CD4-positive, alpha-beta T cell treated with Interleukin-2 at 100 ng/mL for 4 hours (primary cell): ENCODE results near the gene DUSP2.

Experiments
- DNase-seq: peaks from one replicate; pipeline ENCODE4 v3.0.0-alpha.2; 2020; ENCODE audit warnings: low spot score

Gene DUSP2

GRCh38 chr2:96113951-96114350 lies 31.3 kb downstream of the DUSP2 start:
- DNase-seq = no peak

DNA sequence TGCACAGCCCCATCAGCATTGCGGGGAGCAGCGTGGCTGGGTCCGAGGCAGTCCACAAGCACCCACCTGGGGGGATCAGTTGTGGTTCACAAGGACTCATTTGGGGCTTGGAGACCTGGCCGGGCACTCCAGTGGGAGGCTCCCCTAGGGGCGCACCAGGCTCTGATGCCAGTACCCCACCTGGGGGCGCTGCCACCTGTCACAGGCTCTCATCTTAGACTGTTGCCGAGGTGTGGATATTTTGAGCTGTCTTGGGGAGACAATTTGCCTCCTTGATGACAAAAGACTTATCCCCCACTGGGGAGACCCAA lies 31.9 kb downstream of the DUSP2 start:
- no peak for DNase-seq

GRCh38 chr2:96112501-96113366 lies 32.5 kb downstream of the DUSP2 start:
- no peak for DNase-seq

DNA sequence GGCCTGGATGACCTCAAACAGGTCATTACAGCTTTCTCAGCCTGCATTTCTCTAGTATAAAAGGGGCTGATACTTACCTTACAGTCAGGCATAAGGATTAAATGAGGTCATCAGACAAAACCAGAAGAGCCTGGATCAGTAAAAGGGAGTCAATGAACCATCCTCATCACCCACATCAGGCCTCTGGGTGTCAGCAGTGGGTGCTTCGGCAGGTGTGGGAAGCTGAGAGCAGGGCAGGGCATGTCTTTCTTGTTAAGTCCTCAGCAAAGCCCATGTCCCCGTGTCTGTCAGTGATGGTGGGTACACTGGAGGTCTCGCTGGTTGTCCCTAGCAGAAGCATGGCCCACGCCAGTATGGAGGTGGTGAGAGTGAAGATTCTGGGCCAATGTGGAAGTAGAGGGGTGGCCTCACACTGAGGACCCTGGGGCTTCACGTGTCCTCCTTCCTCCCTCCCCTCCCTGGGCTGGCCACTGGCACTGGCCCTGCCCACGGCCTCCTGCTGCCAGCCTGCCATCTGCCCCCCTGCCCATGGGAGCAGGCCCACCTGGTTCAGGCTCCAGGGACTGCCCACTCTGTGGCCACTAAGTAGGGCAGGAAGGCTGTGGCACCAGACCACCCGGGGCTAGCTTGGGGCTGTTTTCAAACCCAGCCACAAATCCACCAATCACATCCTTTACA lies 33.3 kb downstream of the DUSP2 start:
- DNase-seq = no peak

GRCh38 chr2:96111257-96111640 lies 34.0 kb downstream of the DUSP2 start:
- no peak for DNase-seq

DNA sequence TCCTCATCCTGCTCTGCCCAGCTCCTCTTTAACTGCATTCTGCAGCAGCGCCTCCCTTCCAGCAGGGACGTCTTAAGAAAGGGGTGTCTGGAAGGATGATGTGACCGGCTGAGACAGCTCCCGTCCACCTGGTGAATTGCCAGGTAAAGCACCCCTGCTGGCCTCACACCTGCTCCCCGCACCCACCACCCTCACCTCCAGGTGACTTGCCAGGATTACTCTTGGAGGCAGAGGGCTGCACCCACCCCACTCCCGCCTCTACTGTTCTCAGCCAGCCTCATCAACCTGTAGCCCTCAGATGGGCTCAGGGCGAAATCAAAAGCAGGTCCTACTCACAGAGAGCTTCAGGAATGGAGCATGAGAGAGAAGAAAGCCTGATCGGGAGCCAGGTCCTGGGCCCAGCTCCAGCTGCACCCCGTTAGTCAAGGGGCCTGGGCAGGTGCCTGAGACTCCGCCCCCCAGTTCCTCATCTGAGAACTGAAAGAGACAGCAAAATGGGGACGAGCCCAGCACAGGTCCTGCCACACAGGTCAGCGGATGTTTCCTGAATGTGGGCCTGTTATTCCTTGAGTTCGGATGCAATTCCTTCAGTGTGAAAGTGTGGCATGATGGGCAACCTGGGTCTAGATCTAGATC lies 34.5 kb downstream of the DUSP2 start:
- DNase-seq = no peak

DNA sequence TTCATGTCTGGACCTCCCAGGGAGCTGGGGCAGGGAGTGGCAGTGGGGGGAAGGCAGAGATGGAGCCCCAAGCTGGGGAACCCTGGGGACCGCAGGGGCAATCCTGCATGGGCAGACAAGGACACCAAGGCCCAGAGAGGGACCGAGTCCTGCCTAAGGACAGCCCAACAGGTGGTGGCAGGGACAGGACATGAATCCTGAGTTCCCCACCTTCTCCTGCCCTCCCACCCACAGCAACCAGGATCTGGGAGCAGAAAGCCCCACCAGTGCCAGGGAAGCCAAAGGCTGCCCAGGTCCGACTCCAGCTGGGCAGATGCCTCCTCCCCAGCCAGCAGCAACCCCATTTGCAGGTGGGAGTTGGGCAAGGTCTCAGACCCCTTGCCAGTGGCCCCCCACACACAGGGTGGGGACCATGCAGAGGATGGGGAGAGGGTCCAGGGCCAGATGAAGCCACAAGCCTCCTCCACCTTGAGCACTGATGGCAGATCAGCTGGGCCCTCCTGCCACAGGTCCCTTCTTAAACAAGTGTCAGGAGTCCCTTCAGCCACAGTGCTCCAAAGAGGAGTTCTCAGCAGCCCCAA lies 35.2 kb downstream of the DUSP2 start:
- DNase-seq = no peak

DNA sequence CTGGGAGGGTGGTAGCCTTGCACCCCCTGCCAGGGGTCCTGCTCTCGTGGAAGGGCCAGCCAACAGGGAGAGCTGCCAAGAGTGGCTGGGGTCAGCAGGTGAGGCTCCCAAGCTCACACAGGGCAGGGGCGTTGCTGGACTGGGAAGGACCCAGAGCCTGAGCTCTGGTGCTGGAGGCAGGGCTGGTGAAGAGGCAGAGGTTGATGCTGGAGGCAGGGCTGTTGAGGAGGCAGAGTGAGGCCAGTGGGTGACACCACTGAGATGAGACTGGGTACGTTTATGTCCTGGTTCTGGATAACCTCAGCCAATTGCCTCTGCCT lies 35.9 kb downstream of the DUSP2 start:
- no peak for DNase-seq

GRCh38 chr2:96108541-96109360 lies 36.5 kb downstream of the DUSP2 start:
- no peak for DNase-seq

DNA sequence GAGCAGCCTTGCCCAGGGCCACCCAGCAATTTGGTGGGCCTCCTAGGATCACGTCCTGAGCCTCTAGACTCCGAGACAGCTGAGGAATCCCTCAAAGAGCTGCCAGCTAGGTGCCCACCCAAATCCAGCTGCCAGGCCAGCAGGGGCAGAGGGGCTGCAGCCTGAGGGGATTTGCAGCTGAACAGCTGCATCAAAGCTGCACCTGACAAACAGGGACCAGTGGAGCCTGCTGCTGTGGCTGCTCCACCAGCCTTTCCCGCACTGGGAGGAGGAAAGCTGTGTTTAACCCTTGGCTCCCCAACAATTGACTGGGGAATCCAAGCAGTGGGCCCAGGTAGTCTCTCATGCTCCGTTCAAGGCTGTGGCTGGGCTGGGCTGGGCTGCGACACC lies 37.1 kb downstream of the DUSP2 start:
- no peak for DNase-seq

- no peak for DNase-seq
Observed at GRCh38 chr2:96107708-96108065, 37.6 kb downstream of the DUSP2 start.

- DNase-seq = no peak
Observed at GRCh38 chr2:96106991-96107707, 38.1 kb downstream of the DUSP2 start.

DNA sequence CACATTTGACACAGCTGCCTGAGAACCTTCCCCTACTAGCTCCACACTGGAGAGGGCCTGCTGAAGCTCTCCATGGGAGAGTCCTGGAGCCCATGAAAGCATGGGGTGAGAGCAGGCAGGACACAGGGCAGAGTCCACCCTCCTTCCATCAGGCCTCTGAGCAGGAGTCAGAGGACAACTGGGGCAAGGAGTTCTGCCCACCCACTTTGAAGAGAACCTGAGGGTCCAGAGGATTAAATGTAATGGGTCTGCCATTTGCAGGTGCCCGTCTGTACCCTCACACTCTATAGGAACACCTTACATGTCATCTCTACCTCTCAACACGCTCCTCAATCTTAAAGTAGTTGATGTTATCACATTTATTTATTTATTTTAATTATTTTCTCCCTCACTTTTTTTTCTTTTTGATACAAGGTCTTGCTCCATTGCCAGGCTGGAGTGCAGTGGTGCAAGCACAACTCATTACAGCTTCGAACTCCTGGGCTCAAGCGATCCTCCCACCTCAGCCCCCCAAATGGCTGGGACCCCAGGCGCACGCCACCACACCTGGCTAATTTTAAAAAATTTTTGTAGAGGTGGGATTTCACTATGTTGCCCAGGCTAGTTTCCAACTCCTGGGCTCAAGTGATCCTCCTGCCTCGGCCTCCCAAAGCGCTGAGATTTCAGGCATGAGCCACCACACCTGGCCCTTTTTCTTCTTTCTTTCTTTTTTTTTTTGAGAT lies 39.1 kb downstream of the DUSP2 start:
- DNase-seq = no peak

- DNase-seq = no peak
Observed at GRCh38 chr2:96105152-96105915, 39.9 kb downstream of the DUSP2 start.

GRCh38 chr2:96104487-96104861 lies 40.8 kb downstream of the DUSP2 start:
- DNase-seq = no peak

- DNase-seq = no peak
Observed at GRCh38 chr2:96103761-96104486, 41.3 kb downstream of the DUSP2 start.

DNA sequence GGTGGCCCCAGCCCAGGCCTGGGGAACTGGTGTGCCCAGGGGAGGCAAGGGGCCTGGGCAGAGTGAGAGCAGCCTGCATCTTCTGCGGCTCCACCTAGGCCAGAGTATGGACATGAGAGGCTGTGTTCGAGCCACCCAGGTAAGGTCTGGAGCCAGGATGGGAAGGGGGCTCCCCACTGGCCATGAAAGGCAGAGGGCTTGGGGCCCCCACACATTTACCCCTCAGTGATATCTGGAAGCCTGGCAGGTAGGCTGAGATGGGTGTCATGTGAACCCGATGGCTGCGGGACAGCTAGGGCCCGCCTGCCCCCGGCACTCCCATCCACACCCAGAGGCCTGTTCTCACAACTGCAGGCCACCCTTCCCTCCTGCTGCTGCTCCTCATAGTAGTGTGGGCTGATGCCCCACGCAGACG lies 42.0 kb downstream of the DUSP2 start:
- no peak for DNase-seq

DNA sequence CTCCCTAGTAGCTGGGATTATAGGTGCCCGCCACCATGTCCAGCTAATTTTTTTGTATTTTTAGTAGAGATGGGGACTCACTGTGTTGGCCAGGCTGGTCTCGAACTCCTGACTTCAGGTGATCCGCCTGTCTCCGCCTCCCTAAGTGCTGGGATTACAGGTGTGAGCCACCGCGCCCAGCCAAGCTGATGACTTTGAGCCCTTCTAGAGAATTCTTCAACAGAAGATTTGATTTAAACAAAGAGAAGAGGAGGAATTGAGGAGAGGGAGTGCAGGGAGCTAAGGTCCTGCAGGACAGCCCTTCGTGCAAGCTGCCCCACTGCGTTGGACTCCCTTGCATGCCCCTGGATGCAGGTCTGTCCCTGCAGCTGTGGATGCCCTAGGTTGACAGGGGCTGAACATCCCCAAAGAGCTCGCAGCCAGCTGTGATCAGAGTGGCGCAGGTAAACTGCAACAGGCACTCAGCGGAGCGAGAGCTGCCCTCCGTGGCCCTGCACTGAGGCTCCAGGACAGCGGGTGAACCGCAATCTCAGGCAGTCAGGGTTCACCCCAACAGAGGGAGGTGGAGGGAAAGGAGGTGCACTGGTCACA lies 42.5 kb downstream of the DUSP2 start:
- no peak for DNase-seq

GRCh38 chr2:96100893-96101304 lies 44.3 kb downstream of the DUSP2 start:
- no peak for DNase-seq
